Stomach (tissue), 4 donors: ENCODE results near the gene GIMD1.

Experiments
- EP300 ChIP-seq: sonication (generic); formaldehyde crosslinking; IDR thresholded peaks from one replicate; pipeline ENCODE4 v1.6.1; 2017; ENCODE audit warnings: antibody characterized with exemption
- POLR2A ChIP-seq, 4 donors: fragments of 450-650 bp; IDR thresholded peaks; one replicate each; pipeline ENCODE4 v1.6.1; 2016; ENCODE audit warnings: antibody characterized with exemption in 4 of 4, control low read depth in 2 of 4, mild to moderate bottlenecking in 1 of 4, moderate library complexity in 1 of 4
- POLR2AphosphoS5 ChIP-seq, 3 donors: sonication (generic); formaldehyde crosslinking; IDR thresholded peaks; one replicate each; pipeline ENCODE4 v1.6.1; 2016; ENCODE audit warnings: antibody characterized with exemption in 3 of 3
- TF ChIP-seq, protein P1 (sequence below), 7 experiments: fragments of 450-650 bp in 4 of 7; fragments of 200-600 bp in 3 of 7; sonication (generic) in 3 of 7; IDR thresholded peaks; one replicate each; pipeline ENCODE4 v1.5.1; 2016 to 2019; ENCODE audit warnings: antibody characterized with exemption in 7 of 7, control low read depth in 2 of 7, mild to moderate bottlenecking in 1 of 7

GRCh38 chr4:106371161-106371560 lies 2.6 kb upstream of the GIMD1 start:
- TF ChIP-seq POLR2A (IDR thresholded peaks at IDR 0.05) (no peak), POLR2AphosphoS5 (IDR thresholded peaks at IDR 0.05) (no peak), EP300 (no peak)
- TF ChIP-seq, protein P1, sequence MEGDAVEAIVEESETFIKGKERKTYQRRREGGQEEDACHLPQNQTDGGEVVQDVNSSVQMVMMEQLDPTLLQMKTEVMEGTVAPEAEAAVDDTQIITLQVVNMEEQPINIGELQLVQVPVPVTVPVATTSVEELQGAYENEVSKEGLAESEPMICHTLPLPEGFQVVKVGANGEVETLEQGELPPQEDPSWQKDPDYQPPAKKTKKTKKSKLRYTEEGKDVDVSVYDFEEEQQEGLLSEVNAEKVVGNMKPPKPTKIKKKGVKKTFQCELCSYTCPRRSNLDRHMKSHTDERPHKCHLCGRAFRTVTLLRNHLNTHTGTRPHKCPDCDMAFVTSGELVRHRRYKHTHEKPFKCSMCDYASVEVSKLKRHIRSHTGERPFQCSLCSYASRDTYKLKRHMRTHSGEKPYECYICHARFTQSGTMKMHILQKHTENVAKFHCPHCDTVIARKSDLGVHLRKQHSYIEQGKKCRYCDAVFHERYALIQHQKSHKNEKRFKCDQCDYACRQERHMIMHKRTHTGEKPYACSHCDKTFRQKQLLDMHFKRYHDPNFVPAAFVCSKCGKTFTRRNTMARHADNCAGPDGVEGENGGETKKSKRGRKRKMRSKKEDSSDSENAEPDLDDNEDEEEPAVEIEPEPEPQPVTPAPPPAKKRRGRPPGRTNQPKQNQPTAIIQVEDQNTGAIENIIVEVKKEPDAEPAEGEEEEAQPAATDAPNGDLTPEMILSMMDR (IDR thresholded peaks at IDR 0.05) = no peak
